ENCODE data around the gene MLLT3.

- no peak for TF ChIP-seq CTCF (conservative IDR thresholded peaks at IDR 0.05)
- no peak for TF ChIP-seq EZH2 (IDR thresholded peaks at IDR 0.05; ENCODE audit: low read depth)
Observed at GRCh38 chr9:20604562-20604961, 17.7 kb downstream of the MLLT3 start.
